AG09309 (cell line): ENCODE data around the gene CDH13.
"Not testable (repeated sequence)": the region's sequence is repeated elsewhere in the genome, so short reads cannot be mapped to it uniquely, and the experiment has no call there.

ENCODE experiments used
- DNase-seq: peaks from one replicate; pipeline ENCODE4 v3.0.0-alpha.2; 2010; ENCODE audit warnings: low read depth
- H3K4me3 ChIP-seq: 2 replicates; pipeline ENCODE4 v1.5.1; 2011; ENCODE audit warnings: mild to moderate bottlenecking, low read depth, low read length, moderate library complexity; ENCODE audit not compliant: control insufficient read depth
- CTCF ChIP-seq: IDR thresholded peaks from 2 replicates; pipeline ENCODE4 v1.5.1; 2011; ENCODE audit warnings: mild to moderate bottlenecking, low read depth, low read length, inconsistent platforms; ENCODE audit not compliant: insufficient read depth, control insufficient read depth; ENCODE audit errors: missing control alignments

The CDH13 gene

GRCh38 chr16:82926500-82926899 lies 299.7 kb downstream of the CDH13 start:
- no peak for DNase-seq

GRCh38 chr16:82933933-82934332 lies 307.2 kb downstream of the CDH13 start:
- H3K4me3 ChIP-seq, DNase-seq: not testable (repeated sequence)

More at GRCh38 chr16:82926500-82926899, 299.7 kb downstream of the CDH13 start:
- TF ChIP-seq CTCF = no peak
- H3K4me3 ChIP-seq = no peak overlapping the region

- no peak for DNase-seq
- no peak overlapping the region for H3K4me3 ChIP-seq
- TF ChIP-seq CTCF = no peak
Measured at GRCh38 chr16:82935766-82936165, 309.0 kb downstream of the CDH13 start.

- TF ChIP-seq CTCF = no peak
- no peak overlapping the region for H3K4me3 ChIP-seq
- no peak for DNase-seq
Measured at GRCh38 chr16:82936941-82937551, 310.3 kb downstream of the CDH13 start.

GRCh38 chr16:82937926-82938520 lies 311.3 kb downstream of the CDH13 start:
- no peak for TF ChIP-seq CTCF
- H3K4me3 ChIP-seq = no peak overlapping the region
- DNase-seq = no peak

GRCh38 chr16:82943371-82943770 lies 316.6 kb downstream of the CDH13 start:
- no peak overlapping the region for H3K4me3 ChIP-seq
- TF ChIP-seq CTCF = no peak
- DNase-seq = peak; percentile 10

GRCh38 chr16:82945420-82946101 lies 318.8 kb downstream of the CDH13 start:
- no peak for DNase-seq
- no peak for TF ChIP-seq CTCF
- H3K4me3 ChIP-seq = no peak overlapping the region
